ENCODE measurements around the gene DNAI1.

DNAI1 gene

GRCh38 chr9:34417734-34418133, 40.9 kb upstream of the DNAI1 start:
- TF ChIP-seq POLR2AphosphoS5 (IDR thresholded peaks at IDR 0.05; ENCODE audit: low read depth, low read length) (no peak), SIN3A (IDR thresholded peaks at IDR 0.05; ENCODE audit: borderline replicate concordance, insufficient read depth, low read length) (no peak), FOXP2 (optimal IDR thresholded peaks at IDR 0.05; ENCODE audit: borderline replicate concordance, extremely low read depth, extremely low read length, insufficient read depth) (no peak)

- TF ChIP-seq FOXP2 (optimal IDR thresholded peaks at IDR 0.05; ENCODE audit: borderline replicate concordance, extremely low read depth, extremely low read length, insufficient read depth) (no peak), POLR2AphosphoS5 (IDR thresholded peaks at IDR 0.05; ENCODE audit: low read depth, low read length) (no peak), SIN3A (IDR thresholded peaks at IDR 0.05; ENCODE audit: borderline replicate concordance, insufficient read depth, low read length) (no peak), REST (IDR thresholded peaks at IDR 0.05; ENCODE audit: insufficient read depth in 1 of 2, low read depth in 2 of 2, low read length in 2 of 2) (no peak), TAF1 (IDR thresholded peaks at IDR 0.05; ENCODE audit: borderline replicate concordance, insufficient read depth, low read length) (no peak)
Observed at GRCh38 chr9:34419716-34420504, 38.7 kb upstream of the DNAI1 start.

- TF ChIP-seq SIN3A (IDR thresholded peaks at IDR 0.05; ENCODE audit: borderline replicate concordance, insufficient read depth, low read length), result no peak
- no peak for TF ChIP-seq REST (IDR thresholded peaks at IDR 0.05; ENCODE audit: insufficient read depth in 1 of 2, low read depth in 2 of 2, low read length in 2 of 2)
- TF ChIP-seq TAF1 (IDR thresholded peaks at IDR 0.05; ENCODE audit: borderline replicate concordance, insufficient read depth, low read length), result no peak
- no peak for TF ChIP-seq FOXP2 (optimal IDR thresholded peaks at IDR 0.05; ENCODE audit: borderline replicate concordance, extremely low read depth, extremely low read length, insufficient read depth)
- TF ChIP-seq POLR2AphosphoS5 (IDR thresholded peaks at IDR 0.05; ENCODE audit: low read depth, low read length), result no peak
Observed at GRCh38 chr9:34426347-34427074, 32.1 kb upstream of the DNAI1 start.

- TF ChIP-seq FOXP2 (optimal IDR thresholded peaks at IDR 0.05; ENCODE audit: borderline replicate concordance, extremely low read depth, extremely low read length, insufficient read depth), result no peak
- TF ChIP-seq POLR2AphosphoS5 (IDR thresholded peaks at IDR 0.05; ENCODE audit: low read depth, low read length), result no peak
- no peak for TF ChIP-seq SIN3A (IDR thresholded peaks at IDR 0.05; ENCODE audit: borderline replicate concordance, insufficient read depth, low read length)
- no peak for TF ChIP-seq REST (IDR thresholded peaks at IDR 0.05; ENCODE audit: insufficient read depth in 1 of 2, low read depth in 2 of 2, low read length in 2 of 2)
- TF ChIP-seq TAF1 (IDR thresholded peaks at IDR 0.05; ENCODE audit: borderline replicate concordance, insufficient read depth, low read length), result no peak
Observed at GRCh38 chr9:34428325-34428958, 30.2 kb upstream of the DNAI1 start.

- no peak for TF ChIP-seq SIN3A (IDR thresholded peaks at IDR 0.05; ENCODE audit: borderline replicate concordance, insufficient read depth, low read length)
- no peak for TF ChIP-seq FOXP2 (optimal IDR thresholded peaks at IDR 0.05; ENCODE audit: borderline replicate concordance, extremely low read depth, extremely low read length, insufficient read depth)
- no peak for TF ChIP-seq TAF1 (IDR thresholded peaks at IDR 0.05; ENCODE audit: borderline replicate concordance, insufficient read depth, low read length)
- peak; percentile 95 to 96 for TF ChIP-seq REST (IDR thresholded peaks at IDR 0.05; ENCODE audit: insufficient read depth in 1 of 2, low read depth in 2 of 2, low read length in 2 of 2)
Observed at GRCh38 chr9:34430843-34431437, 27.7 kb upstream of the DNAI1 start.

Measured in PFSK-1 (cell line).